Ishikawa (cell line): ENCODE results near the gene APBB2.

Experiments used
- CEBPB ChIP-seq: IDR thresholded peaks from 2 replicates; pipeline ENCODE4 v1.6.1; 2012
- CREB1 ChIP-seq: IDR thresholded peaks from 2 replicates; pipeline ENCODE4 v1.6.1; 2012; ENCODE audit warnings: low read depth
- EGR1 ChIP-seq: IDR thresholded peaks from 2 replicates; pipeline ENCODE4 v1.6.1; 2012
- EP300 ChIP-seq: IDR thresholded peaks from 2 replicates; pipeline ENCODE4 v1.6.1; 2012; ENCODE audit warnings: borderline replicate concordance
- FOXM1 ChIP-seq: IDR thresholded peaks from 2 replicates; pipeline ENCODE4 v1.6.1; 2012; ENCODE audit warnings: low read depth, borderline replicate concordance
- MAX ChIP-seq: IDR thresholded peaks from 2 replicates; pipeline ENCODE4 v1.6.1; 2012
- NFIC ChIP-seq: IDR thresholded peaks from 2 replicates; pipeline ENCODE4 v1.6.1; 2012
- RAD21 ChIP-seq: IDR thresholded peaks from 2 replicates; pipeline ENCODE4 v1.6.1; 2012; ENCODE audit warnings: low read depth
- REST ChIP-seq: IDR thresholded peaks from 2 replicates; pipeline ENCODE4 v1.6.1; 2012; ENCODE audit warnings: low read depth, mild to moderate bottlenecking
- TAF1 ChIP-seq: IDR thresholded peaks from 2 replicates; pipeline ENCODE4 v1.6.1; 2012; ENCODE audit warnings: low read depth, mild to moderate bottlenecking
- TCF12 ChIP-seq: IDR thresholded peaks from 2 replicates; pipeline ENCODE4 v1.6.1; 2012; ENCODE audit warnings: low read depth
- TEAD4 ChIP-seq: IDR thresholded peaks from 2 replicates; pipeline ENCODE4 v1.6.1; 2012
- USF1 ChIP-seq: IDR thresholded peaks from 2 replicates; pipeline ENCODE4 v1.6.1; 2012
- YY1 ChIP-seq: IDR thresholded peaks from 2 replicates; pipeline ENCODE4 v1.6.1; 2012; ENCODE audit warnings: low read depth
- ZBTB7A ChIP-seq: IDR thresholded peaks from 2 replicates; pipeline ENCODE4 v1.6.1; 2012; ENCODE audit warnings: low read depth

Gene APBB2

GRCh38 chr4:41232406-41232805 is 18.1 kb upstream of the APBB2 start:
- TF ChIP-seq NFIC (no peak), RAD21 (peak; percentile 42)

GRCh38 chr4:41227902-41228301 is 13.6 kb upstream of the APBB2 start:
- no peak for TF ChIP-seq CEBPB
- TF ChIP-seq RAD21, result no peak
- TF ChIP-seq TCF12, result no peak
- no peak for TF ChIP-seq TEAD4
- TF ChIP-seq EGR1, result no peak
- TF ChIP-seq NFIC, result no peak
- TF ChIP-seq CREB1, result no peak
- TF ChIP-seq MAX, result no peak
- TF ChIP-seq REST, result no peak
- no peak for TF ChIP-seq EP300
- TF ChIP-seq ZBTB7A, result no peak
- no peak for TF ChIP-seq TAF1
- TF ChIP-seq USF1, result no peak
- TF ChIP-seq YY1, result no peak
- TF ChIP-seq FOXM1, result no peak

GRCh38 chr4:41221850-41222645 is 7.7 kb upstream of the APBB2 start:
- no peak for TF ChIP-seq CEBPB
- TF ChIP-seq MAX, result no peak
- TF ChIP-seq REST, result no peak
- no peak for TF ChIP-seq YY1
- TF ChIP-seq TEAD4, result no peak
- no peak for TF ChIP-seq FOXM1
- TF ChIP-seq TAF1, result no peak
- no peak for TF ChIP-seq CREB1
- TF ChIP-seq EP300, result no peak

GRCh38 chr4:41219421-41219950 is 5.1 kb upstream of the APBB2 start:
- TF ChIP-seq YY1 (no peak), RAD21 (no peak), USF1 (no peak), FOXM1 (no peak), EP300 (no peak), NFIC (no peak), REST (no peak), EGR1 (no peak)

GRCh38 chr4:41218703-41219102 is 4.4 kb upstream of the APBB2 start:
- TF ChIP-seq CEBPB, result no peak
- TF ChIP-seq EP300, result no peak
